GM20431 (cell line): ENCODE measurements around the gene ABHD6.
"Not testable (repeated sequence)": the region's sequence is repeated elsewhere in the genome, so short reads cannot be mapped to it uniquely, and the experiment has no call there.

Experiments
- in situ Hi-C: fragments of 300-500 bp; cut with MseI, MboI; formaldehyde crosslinking; loops from one replicate; pipeline ENCODE4 v1.15.0; 2020; ENCODE audit warnings: low sequenced_read_pairs; ENCODE audit not compliant: unreplicated experiment

ABHD6 gene

GRCh38 chr3:58207954-58208353, 29.6 kb upstream of the ABHD6 start:
- in situ Hi-C loops: no loop called here

GRCh38 chr3:58209933-58210332, 27.7 kb upstream of the ABHD6 start:
- in situ Hi-C loops: no loop called here

GRCh38 chr3:58210761-58211460, 26.7 kb upstream of the ABHD6 start, which contains the start of gene DNASE1L3:
DNASE1L3 (minus strand) TSS chr3:58210972; CDS start chr3:58210906, 66 bp downstream.
- in situ Hi-C loops: no loop called here

GRCh38 chr3:58214484-58215316, 22.9 kb upstream of the ABHD6 start:
- in situ Hi-C loops: no loop called here

- in situ Hi-C loops: no loop called here
These were observed 22.1 kb upstream of the ABHD6 start for GRCh38 chr3:58215317-58216025.

- in situ Hi-C loops: no loop called here
These were observed 20.9 kb upstream of the ABHD6 start for GRCh38 chr3:58216496-58217195.

GRCh38 chr3:58217209-58217811, 20.3 kb upstream of the ABHD6 start:
- in situ Hi-C loops: no loop called here

- in situ Hi-C loops: no loop called here
These were observed 18.7 kb upstream of the ABHD6 start for GRCh38 chr3:58218904-58219303.

GRCh38 chr3:58222161-58222724, 15.3 kb upstream of the ABHD6 start:
- in situ Hi-C loops: no loop called here

GRCh38 chr3:58223855-58224254, 13.7 kb upstream of the ABHD6 start:
- in situ Hi-C loops: no loop called here

GRCh38 chr3:58227933-58228332, 9.7 kb upstream of the ABHD6 start:
- in situ Hi-C loops: not testable (repeated sequence)

GRCh38 chr3:58230876-58231552, 6.6 kb upstream of the ABHD6 start:
- in situ Hi-C loops: no loop called here

- in situ Hi-C loops: no loop called here
These were observed 5.9 kb upstream of the ABHD6 start for GRCh38 chr3:58231666-58232065.

GRCh38 chr3:58234516-58234931, 3.1 kb upstream of the ABHD6 start:
- in situ Hi-C loops: no loop called here

- in situ Hi-C loops: no loop called here
These were observed 1.6 kb upstream of the ABHD6 start for GRCh38 chr3:58235970-58236369.

- in situ Hi-C loops: no loop called here
These were observed 910 bp upstream of the ABHD6 start for GRCh38 chr3:58236527-58237237.

GRCh38 chr3:58237941-58238681, 519 bp downstream of the ABHD6 start:
- in situ Hi-C loops: no loop called here

- in situ Hi-C loops: no loop called here
These were observed 1.2 kb downstream of the ABHD6 start for GRCh38 chr3:58238830-58239229.
